ENCODE results near the gene ABI3. TPM values are rescaled to one million over a fixed set of nuclear protein-coding genes. Genes with fewer than 3 reads are reported as not detected.
A peak's percentile ranks its signal among the peaks of the same experiment; 100 is the strongest.

The ABI3 gene
- total and polyA plus RNA-seq, 2 donors (not counting 1 experiment from before 2014, with no cell fraction given): 15.6 to 23.3 TPM

GRCh38 chr17:49259663-49260010 lies 49.1 kb downstream of the ABI3 start:
- no peaks in the 10 kb centered on the region for H3K9me3 ChIP-seq (ENCODE audit: control extremely low read depth in 1 of 3, control insufficient read depth in 2 of 3, insufficient read depth in 1 of 3, low read length in 2 of 3)
- peaks cover 0 to 24% (median 4%) of the 10 kb centered on the region in 4 experiments for H3K27me3 ChIP-seq (replicated peaks in 1 of 4; ENCODE audit: control extremely low read depth in 1 of 4, control insufficient read depth in 3 of 4, insufficient read depth in 4 of 4, low read length in 3 of 4)
- Mint-ChIP-seq H3K27me3 (peaks cover 19% of the 10 kb centered on the region), H3K9me3 (ENCODE audit: insufficient read depth) (no peaks in the 10 kb centered on the region), H3K4me3 (peak overlapping the region; percentile 86), H3K27ac (no peak overlapping the region), H3K4me1 (peaks cover 12% of the 10 kb centered on the region)
- no peak for ATAC-seq (ENCODE audit: low read depth)
- no peak overlapping the region for H3K27ac ChIP-seq (ENCODE audit: low read length in 2 of 2)
- 11% methylated on average over 9 of the region's 10 CpGs for WGBS (ENCODE audit: insufficient coverage)
- H3K79me2 ChIP-seq (ENCODE audit: control insufficient read depth, insufficient read depth, low read length): no peaks in the 10 kb centered on the region
- H3K36me3 ChIP-seq (replicated peaks in 1 of 2; ENCODE audit: control extremely low read depth in 1 of 2, control insufficient read depth in 1 of 2, extremely low read depth in 1 of 2, insufficient read depth in 2 of 2, low read length in 1 of 2): no peaks in the 10 kb centered on the region
- no peaks in the 10 kb centered on the region for H4K20me1 ChIP-seq (ENCODE audit: control insufficient read depth, insufficient read depth, low read length, poor library complexity, severe bottlenecking)
- H3K4me2 ChIP-seq (replicated peaks; ENCODE audit: low read depth, low read length, poor library complexity, severe bottlenecking): peak overlapping the region; percentile 89
- peak overlapping the region; percentile 26 to 68 (median 52) for H3K4me3 ChIP-seq (ENCODE audit: control extremely low read depth in 1 of 5, extremely low read depth in 1 of 5, insufficient read depth in 1 of 5, low read depth in 2 of 5, low read length in 4 of 5)
- H3K4me1 ChIP-seq (ENCODE audit: control insufficient read depth in 2 of 2, insufficient read depth in 2 of 2, low read length in 2 of 2): peaks cover 13 to 14% of the 10 kb centered on the region in 2 donors
- DNase-seq: no peak
- CTCF ChIA-PET: interaction anchor here (1.1 to 1.5 kb wide), 2 partner anchors 30 to 32 kb away, joined by 3 to 7 read pairs; no protein-coding TSS in a partner anchor
- peak overlapping the region; percentile 85 for H2AFZ ChIP-seq (ENCODE audit: insufficient read depth, low read depth, low read length, poor library complexity, severe bottlenecking)
- POLR2A ChIA-PET: interaction anchor here (0.7 kb wide), 1 partner anchor 1148 kb away, joined by 10 read pairs; no protein-coding TSS in a partner anchor
- intact Hi-C loops (cut with micrococcal nuclease): loop anchor here (5.0 kb wide), 1 partner anchor 32 kb away; no protein-coding TSS in a partner anchor
- no peak for TF ChIP-seq EZH2 (IDR thresholded peaks at IDR 0.05; ENCODE audit: borderline replicate concordance, insufficient read depth, low read depth, low read length, poor library complexity, severe bottlenecking)
- TF ChIP-seq, protein P1, sequence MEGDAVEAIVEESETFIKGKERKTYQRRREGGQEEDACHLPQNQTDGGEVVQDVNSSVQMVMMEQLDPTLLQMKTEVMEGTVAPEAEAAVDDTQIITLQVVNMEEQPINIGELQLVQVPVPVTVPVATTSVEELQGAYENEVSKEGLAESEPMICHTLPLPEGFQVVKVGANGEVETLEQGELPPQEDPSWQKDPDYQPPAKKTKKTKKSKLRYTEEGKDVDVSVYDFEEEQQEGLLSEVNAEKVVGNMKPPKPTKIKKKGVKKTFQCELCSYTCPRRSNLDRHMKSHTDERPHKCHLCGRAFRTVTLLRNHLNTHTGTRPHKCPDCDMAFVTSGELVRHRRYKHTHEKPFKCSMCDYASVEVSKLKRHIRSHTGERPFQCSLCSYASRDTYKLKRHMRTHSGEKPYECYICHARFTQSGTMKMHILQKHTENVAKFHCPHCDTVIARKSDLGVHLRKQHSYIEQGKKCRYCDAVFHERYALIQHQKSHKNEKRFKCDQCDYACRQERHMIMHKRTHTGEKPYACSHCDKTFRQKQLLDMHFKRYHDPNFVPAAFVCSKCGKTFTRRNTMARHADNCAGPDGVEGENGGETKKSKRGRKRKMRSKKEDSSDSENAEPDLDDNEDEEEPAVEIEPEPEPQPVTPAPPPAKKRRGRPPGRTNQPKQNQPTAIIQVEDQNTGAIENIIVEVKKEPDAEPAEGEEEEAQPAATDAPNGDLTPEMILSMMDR (IDR thresholded peaks at IDR 0.05): no peak
- H3K9ac ChIP-seq (ENCODE audit: low read length): peak overlapping the region; percentile 78

DNA sequence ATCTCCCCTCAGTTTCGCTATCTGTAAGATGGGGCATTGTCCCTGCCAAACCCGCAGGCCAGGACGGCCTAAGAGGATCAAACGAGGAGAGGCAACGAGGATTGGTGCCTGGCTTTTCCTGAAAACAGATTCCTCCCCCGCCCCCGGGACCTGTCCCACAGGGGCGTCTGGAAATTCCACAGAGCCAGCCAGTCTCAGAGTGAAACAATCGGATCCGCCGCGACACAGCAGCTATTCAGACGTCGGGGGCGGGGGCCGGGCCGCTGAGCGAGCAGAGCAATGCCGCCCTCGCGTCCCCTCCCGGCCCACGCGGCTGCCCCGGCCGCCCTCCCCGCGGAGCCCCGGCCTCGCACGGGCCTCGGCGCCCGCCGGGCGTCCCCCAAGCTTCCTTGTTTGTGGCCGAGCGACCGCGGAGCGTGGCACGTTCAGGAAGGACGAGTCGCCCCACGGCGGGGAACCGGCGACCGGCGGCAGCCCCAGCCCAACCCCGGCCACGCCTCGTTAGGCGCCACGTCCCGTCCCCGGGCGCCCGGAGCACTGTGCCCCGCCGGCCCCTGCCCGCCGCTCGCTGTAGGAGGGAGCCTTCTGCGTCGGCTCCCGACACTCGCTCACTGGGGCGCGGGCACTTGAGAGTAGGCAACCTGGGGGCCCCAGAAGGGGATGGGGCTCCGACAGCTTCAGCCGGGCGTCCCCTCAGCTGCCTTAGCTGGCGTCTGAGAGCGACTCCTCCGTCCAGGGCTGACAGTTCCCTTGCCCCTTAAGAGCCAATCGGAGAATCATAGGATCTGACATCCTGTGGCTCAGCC lies 49.7 kb downstream of the ABI3 start:
- Mint-ChIP-seq H3K4me1 (peaks cover 12% of the 10 kb centered on the region), H3K27me3 (peaks cover 22% of the 10 kb centered on the region), H3K27ac (no peak overlapping the region), H3K4me3 (peak overlapping the region; percentile 86), H3K9me3 (ENCODE audit: insufficient read depth) (no peaks in the 10 kb centered on the region)
- no peaks in the 10 kb centered on the region for H3K9me3 ChIP-seq (ENCODE audit: control extremely low read depth in 1 of 3, control insufficient read depth in 2 of 3, insufficient read depth in 1 of 3, low read length in 2 of 3)
- ATAC-seq (ENCODE audit: low read depth) (peak; percentile 80), DNase-seq (peak; percentile 72)
- ChIA-PET CTCF (interaction anchor here (0.9 to 1.5 kb wide), 3 partner anchors 31 to 79 kb away, joined by 3 to 7 read pairs (median 3); no protein-coding TSS in a partner anchor), POLR2A (no interaction called here)
- peak overlapping the region; percentile 89 for H3K4me2 ChIP-seq (replicated peaks; ENCODE audit: low read depth, low read length, poor library complexity, severe bottlenecking)
- H3K36me3 ChIP-seq (replicated peaks in 1 of 2; ENCODE audit: control extremely low read depth in 1 of 2, control insufficient read depth in 1 of 2, extremely low read depth in 1 of 2, insufficient read depth in 2 of 2, low read length in 1 of 2): no peaks in the 10 kb centered on the region
- intact Hi-C loops (cut with micrococcal nuclease): loop anchor here (5.0 kb wide), 1 partner anchor 33 kb away; no protein-coding TSS in a partner anchor
- peaks cover 0 to 26% (median 4%) of the 10 kb centered on the region in 4 experiments for H3K27me3 ChIP-seq (replicated peaks in 1 of 4; ENCODE audit: control extremely low read depth in 1 of 4, control insufficient read depth in 3 of 4, insufficient read depth in 4 of 4, low read length in 3 of 4)
- no peaks in the 10 kb centered on the region for H3K79me2 ChIP-seq (ENCODE audit: control insufficient read depth, insufficient read depth, low read length)
- WGBS (ENCODE audit: insufficient coverage): under 1% methylated on average over 77 of the region's 77 CpGs
- no peaks in the 10 kb centered on the region for H4K20me1 ChIP-seq (ENCODE audit: control insufficient read depth, insufficient read depth, low read length, poor library complexity, severe bottlenecking)
- H3K27ac ChIP-seq (ENCODE audit: low read length in 2 of 2): peak overlapping the region in 1 of 2 donors; percentile 12
- peak overlapping the region; percentile 78 for H3K9ac ChIP-seq (ENCODE audit: low read length)
- peaks cover 13 to 14% of the 10 kb centered on the region in 2 donors for H3K4me1 ChIP-seq (ENCODE audit: control insufficient read depth in 2 of 2, insufficient read depth in 2 of 2, low read length in 2 of 2)
- H3K4me3 ChIP-seq (ENCODE audit: control extremely low read depth in 1 of 5, extremely low read depth in 1 of 5, insufficient read depth in 1 of 5, low read depth in 2 of 5, low read length in 4 of 5): peak overlapping the region; percentile 26 to 68 (median 52)
- no peak for TF ChIP-seq EZH2 (IDR thresholded peaks at IDR 0.05; ENCODE audit: borderline replicate concordance, insufficient read depth, low read depth, low read length, poor library complexity, severe bottlenecking)
- TF ChIP-seq, protein P1 (IDR thresholded peaks at IDR 0.05): no peak
- peak overlapping the region; percentile 85 for H2AFZ ChIP-seq (ENCODE audit: insufficient read depth, low read depth, low read length, poor library complexity, severe bottlenecking)
